ENCODE measurements around the gene ORM1.
"Not testable (repeated sequence)": the region's sequence is repeated elsewhere in the genome, so short reads cannot be mapped to it uniquely, and the experiment has no call there.

The ORM1 gene

DNA sequence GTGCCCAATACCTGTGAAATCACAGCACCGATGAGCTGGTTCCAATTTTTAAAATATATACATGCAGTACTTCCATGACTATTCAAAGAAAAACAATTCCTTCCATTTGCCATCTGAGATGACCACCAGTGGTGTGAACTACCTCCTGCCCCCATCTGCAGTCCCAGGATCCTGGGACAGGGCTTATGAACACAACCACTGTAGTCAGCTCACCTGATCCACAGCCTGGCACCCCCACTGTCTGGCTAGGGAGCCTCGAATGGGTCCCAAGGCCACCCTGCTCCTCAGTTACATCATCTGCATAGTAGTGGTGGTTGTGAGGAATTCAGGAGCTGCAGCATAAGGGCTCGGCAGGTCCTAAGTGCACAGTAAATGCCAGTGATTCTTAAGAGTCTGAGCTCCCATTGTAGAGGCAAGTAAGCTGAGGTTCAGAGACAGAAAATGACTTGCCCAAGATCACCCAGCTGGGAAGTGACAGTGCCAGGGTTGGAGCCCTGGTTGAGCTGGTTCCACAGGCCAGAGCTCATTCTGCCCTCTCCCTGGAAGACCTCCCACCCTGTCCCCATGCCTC, 2.9 kb downstream of the ORM1 start:
- DNase-seq (ENCODE audit: low read depth), result not testable (repeated sequence)

DNA sequence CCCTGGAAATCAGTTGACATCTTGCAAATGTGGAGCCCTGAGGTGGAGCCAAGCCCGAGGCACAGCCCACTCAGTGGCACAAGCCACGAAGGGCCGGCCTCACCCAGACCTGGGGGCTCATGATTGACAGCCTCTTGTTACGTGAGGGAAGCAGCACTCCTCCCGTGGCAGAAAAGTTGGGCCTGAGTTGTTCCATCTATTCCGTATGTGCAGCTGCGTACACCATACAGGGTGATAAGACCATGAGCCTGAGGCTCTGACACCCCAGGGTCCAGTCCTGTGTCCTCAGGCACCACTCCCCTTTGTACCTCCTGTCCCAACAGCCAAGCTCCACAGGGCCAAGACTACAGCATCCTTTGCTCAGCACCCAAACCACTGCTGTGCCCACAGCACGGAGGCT, 4.9 kb downstream of the ORM1 start:
- DNase-seq (ENCODE audit: low read depth), result no peak

DNA sequence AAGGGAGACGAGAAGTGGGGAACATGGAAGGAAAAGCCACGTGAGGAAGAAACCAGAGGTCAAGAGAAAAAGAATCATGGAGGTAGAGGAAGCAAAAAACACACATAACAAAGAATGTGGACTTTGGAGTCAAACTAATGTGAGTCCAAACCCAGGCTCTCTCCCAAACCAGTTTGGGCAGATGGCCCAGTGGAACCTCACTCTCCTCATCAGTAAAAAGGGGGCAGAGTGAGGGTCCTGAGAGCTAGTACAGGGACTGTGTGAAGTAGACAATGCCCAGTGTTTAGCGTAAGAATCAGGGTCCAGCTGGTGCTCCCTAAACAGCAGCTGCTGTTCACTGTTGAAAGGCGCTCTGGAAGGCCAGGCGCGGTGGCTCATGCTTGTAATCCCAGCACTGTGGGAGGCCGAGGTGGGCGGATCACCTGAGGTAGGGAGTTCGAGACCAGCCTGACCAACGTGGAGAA, 5.5 kb downstream of the ORM1 start:
- DNase-seq (ENCODE audit: low read depth), result not testable (repeated sequence)

DNA sequence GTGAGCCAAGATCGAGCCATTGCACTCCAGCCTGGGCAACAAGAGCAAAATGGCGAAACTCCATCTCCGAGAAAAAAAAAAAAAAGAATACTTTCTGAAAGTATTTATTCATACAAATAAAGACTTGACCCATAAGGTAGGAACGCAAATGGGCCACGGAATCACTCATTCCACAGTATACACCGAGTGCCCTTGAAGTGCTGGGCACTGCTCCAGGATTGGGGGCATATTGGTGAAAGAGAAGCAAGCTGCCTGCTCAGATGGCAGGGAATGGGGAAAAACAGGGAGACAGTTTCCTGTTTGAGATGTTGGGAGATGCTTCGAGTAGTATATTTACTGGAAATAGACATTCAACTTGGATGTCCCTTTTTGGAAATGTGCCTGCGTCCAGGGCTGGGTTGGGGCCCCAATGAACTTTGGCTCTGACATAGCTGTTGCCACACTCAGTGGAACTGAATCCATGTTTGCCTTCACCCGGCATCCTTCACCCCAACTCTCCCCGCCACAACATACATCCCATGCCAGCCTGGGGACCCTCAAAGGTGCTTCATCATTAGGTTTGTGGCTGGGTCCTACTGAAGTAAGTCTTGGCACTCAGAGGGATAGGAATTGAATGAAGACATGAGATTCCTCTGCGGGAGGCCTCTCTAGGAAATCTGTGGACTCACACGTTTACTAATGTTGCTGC, 6.2 kb downstream of the ORM1 start:
- DNase-seq (ENCODE audit: low read depth), result not testable (repeated sequence)

DNA sequence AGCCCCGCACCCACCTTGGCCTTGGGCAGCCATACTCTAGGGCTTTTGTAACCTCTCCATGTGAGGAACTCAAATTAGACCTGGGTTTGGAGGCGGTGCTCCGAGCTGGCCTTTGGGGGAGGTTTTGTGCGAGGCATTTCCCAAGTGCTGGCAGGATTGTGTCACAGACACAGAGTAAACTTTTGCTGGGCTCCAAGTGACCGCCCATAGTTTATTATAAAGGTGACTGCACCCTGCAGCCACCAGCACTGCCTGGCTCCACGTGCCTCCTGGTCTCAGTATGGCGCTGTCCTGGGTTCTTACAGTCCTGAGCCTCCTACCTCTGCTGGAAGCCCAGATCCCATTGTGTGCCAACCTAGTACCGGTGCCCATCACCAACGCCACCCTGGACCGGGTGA, 6.7 kb downstream of the ORM1 start, which contains the start of gene ORM2:
Gene ORM2 (plus strand): TSS at position 245 of the 398 bp plus-strand sequence. CDS start 36 bp downstream, at position 281.
- DNase-seq (ENCODE audit: low read depth), result not testable (repeated sequence)

DNA sequence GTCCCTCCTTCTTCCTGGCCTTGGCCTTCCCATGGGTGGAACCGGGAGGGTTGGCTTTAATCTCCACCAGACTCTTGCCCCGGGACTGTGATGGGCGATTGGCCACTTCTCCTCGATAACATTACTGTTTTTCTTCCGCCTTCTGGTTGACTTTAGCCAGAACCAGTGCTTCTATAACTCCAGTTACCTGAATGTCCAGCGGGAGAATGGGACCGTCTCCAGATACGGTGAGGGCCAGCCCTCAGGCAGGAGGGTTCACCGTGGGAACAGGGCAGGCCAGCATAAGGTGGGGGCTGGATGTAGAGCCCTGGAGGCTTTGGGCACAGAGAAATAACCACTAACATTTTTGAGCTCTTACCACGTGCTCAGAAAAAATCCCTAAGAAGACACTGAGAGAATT, 7.7 kb downstream of the ORM1 start:
- DNase-seq (ENCODE audit: low read depth), result no peak

DNA sequence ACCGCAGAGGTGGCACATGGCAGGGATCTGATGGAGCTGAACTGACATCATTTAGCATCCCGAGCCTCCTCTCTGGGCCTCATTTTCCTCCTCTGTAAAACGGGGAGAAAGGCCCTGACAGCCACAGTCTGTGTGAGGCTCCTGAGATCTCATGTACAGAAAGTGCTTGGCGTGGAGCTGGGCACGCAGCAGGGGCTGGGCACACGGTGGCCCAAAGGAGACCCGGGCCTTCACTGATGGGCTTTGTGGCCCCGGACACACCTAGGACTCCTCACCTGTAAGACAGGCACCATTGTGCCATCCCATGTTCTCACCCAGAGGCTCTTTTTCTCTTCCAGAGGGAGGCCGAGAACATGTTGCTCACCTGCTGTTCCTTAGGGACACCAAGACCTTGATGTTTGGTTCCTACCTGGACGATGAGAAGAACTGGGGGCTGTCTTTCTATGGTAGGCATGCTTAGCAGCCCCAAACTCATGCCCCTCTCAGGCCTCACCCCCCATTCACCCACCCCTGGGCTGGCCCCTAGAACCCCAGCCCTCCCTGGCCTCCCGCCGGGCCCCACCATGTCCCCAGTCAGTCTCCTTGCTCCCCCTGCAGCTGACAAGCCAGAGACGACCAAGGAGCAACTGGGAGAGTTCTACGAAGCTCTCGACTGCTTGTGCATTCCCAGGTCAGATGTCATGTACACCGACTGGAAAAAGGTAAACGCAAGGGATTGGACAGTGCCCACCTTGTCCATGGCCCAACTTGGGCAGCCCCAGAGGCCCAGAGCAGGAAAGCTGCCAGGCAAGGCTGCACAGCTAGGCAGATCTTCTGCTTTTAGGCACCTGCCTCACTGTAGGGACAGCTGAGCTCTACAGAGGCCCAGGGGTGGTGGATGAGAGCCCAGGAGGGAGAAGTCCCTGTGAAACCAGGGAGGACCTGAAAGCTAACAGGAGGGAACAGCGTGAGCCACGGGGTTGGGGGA, 8.6 kb downstream of the ORM1 start:
- DNase-seq (ENCODE audit: low read depth), result not testable (repeated sequence)

DNA sequence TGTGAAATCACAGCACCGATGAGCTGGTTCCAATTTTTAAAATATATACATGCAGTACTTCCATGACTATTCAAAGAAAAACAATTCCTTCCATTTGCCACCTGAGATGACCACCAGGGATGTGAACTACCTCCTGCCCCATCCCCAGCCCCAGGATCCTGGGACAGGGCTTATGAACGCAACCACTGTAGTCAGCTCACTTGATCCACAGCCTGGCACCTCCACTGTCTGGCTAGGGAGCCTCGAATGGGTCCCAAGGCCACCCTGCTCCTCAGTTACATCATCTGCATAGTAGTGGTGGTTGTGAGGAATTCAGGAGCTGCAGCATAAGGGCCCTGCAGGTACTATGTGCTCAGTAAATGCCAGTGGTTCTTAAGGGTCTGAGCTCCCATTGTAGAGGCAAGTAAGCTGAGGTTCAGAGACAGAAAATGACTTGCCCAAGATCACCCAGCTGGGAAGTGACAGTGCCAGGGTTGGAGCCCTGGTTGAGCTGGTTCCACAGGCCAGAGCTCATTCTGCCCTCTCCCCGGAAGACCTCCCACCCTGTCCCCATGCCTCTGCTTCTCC, 9.7 kb downstream of the ORM1 start:
- DNase-seq (ENCODE audit: low read depth), result not testable (repeated sequence)

DNA sequence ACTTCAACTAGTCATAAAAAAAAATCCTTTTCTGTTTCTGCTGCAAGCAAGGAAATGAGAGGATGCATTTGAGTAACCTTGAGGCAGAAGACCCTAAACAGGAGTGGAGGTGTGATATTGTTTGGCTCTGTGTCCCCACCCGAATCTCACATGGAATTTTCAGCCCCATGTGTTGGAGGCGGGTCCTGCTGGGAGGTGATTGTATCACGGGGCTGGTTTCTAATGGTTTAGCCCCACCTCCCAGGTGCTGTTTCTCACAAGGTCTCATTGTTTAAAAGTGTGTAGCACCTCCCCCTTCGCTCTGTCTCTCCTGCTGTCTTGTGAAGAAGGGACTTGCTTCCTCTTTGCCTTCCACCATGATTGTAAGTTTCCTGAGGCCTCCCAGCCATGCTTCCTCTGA, 10.8 kb downstream of the ORM1 start:
- not testable (repeated sequence) for DNase-seq (ENCODE audit: low read depth)

DNA sequence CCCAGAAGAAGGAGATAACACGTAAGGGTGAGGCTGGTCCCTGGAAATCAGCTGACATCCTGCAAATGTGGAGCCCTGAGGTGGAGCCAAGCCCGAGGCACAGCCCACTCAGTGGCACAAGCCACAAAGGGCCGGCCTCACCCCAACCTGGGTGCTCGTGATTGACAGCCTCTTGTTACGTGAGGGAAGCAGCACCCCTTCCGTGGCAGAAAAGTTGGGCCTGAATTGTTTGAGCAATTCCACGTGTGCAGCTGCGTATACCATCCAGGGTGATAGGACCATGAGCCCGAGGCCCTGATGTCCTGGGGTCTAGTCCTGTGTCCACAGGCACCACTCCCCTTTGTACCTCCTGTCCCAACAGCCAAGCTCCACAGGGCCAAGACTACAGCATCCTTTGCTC, 11.6 kb downstream of the ORM1 start:
- DNase-seq (ENCODE audit: low read depth), result no peak

DNA sequence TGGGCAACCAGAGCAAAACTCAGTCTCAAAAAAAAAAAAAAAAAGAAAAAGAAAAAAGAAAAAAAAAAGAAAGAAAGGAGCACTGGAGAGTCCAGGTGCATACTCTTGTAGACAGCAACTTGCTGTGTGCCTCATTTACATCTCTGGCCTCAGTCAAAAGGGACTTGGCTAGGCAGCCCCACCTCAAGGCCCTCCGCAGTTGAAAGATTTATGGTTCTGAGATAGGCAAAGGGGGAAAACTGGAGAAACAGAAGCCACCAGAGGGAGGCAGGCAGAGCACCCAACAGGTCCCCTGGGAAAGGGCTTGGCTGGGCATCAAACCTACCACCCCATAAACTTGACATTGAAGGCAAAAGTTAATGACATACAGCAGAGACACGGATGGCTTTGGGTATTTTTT, 12.8 kb downstream of the ORM1 start:
- DNase-seq (ENCODE audit: low read depth), result no peak

DNA sequence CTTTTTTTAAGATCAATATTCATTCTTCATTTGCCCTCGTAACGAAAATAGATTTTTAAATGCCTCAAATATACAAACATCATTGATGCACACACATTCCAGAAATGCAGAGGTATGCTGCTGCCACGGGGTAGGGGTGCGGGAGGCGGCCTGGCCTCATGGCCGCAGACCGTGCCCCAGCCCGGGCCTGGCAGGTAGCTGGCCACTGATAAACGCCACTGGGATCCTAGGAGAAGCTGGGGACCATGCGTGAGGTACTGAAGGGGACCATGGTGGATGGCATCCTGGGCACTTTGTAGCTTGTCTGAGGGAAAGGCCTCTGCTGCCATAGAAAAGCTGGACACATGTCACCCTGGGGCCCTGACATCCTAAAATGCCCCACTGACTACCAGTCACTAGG, 13.3 kb downstream of the ORM1 start:
- DNase-seq (ENCODE audit: low read depth), result no peak

DNA sequence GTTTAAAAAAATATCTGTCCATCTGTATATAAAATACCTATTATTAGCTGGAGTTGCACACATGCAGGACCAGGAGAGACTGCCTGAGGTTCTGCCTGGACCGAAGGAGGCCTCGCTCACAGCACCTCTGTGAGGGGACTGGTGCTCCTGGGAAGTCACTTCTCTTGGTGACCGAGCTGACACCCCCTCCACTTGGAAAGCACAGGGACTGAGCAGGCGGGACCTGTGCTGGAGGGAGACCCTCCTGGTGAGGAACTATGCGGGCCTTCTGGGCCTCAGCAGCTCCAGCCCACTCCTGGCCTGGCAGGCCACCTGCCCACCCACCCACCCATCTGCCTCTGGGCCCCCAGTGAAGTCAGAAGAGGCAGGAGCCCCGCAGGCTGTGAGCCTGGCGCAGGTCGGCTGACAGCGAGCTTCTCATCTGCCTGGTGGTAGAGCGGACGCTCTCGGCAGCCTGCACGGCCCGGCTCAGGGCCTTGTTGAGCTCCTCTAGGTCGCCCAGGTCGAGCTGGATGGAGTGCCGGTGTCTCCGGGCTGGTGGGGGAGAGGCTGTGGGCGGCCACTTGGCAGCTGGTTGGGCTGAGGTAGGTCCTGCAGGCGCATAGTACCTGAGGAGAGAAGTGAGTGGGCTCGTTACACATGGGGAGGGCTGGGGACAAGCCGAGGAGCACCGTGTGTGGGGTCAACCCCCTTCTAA, 13.9 kb downstream of the ORM1 start:
- DNase-seq (ENCODE audit: low read depth), result no peak

DNA sequence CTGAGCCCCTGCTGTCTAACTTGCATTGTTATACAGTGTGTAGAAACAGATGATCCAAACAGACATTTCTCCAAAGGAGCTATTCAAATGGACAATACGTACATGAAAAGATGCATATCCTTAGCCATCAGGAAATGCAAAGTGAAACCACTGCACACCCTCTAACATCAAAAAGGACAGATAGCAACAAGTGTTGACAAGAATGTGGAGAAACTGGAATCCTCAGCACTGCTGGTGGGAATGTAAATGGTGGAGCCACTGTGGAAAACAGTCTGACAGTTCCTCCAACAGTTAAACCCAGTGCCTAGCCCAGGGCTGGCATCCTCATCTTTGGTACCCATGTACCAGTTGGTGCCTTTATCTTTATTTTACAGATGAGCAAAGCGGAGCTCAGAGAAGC, 15.3 kb downstream of the ORM1 start:
- DNase-seq (ENCODE audit: low read depth), result no peak

DNA sequence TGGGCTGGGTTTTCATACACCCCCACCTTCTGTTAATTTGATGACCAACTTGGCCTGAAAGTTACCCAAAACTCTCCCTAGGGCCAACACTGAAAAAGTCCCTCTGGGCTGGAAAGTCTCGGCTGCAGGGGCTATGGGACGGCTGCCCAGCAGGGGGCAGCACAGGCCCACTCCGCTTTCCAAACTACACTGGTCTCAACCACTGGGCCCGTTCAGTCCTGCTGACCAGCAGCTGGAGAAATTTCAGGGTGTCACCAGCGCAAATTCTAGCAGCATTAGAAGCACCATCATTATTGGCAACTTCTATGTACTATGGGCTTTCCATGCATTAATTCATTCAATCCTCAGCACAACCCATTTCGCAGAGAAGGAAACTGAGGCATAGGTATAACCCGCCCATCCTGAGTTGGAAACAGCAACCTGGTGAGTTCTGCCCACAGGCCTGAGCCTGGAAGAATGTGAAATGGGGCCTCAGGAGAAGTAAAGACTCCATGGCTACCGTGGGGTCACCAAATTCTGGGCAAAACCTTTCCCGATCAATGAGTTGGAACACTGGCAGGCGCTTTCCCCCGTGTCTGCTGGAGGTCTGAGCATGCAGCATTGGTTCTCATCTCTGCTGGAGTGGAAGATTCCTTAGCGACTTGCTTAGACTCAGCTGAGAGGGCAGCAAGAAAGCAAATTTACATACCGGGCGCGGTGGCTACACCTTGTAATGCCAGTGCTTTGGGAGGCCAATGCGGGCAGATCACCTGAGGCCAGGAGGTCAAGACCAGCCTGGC, 16.4 kb downstream of the ORM1 start:
- peak; percentile 18 for DNase-seq (ENCODE audit: low read depth)

DNA sequence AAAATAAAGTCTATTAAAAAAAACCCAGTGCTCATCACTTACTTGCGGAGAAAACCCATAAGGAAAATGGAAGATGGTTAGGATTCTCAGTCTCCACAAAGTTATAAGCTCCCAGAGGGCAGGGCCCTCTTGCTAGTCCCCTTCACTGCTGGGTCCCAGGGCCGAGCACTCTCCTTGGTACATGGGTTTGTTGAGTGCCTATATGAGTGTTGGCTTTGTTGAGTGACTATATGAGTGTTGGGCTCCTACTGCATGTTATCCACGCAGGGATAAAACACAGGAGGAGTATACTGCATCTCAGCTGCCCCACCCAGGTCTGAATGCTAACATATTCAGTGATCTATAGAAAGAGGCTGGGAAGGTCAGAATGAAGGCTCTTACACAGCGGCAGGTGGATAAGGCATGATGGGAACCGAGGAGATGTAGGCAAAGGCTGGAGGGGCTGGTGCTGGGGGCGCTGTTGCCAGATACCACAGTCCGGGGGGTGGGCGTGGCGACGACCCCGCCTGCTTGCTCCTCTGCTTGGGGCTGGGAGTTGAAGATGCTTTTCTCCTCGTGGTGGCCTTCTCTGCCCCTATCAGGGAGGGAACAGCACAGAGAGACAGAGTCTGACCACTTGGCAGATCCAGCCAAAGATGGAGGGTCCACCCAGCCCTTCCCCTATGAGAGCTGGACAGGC, 18.4 kb downstream of the ORM1 start:
- DNase-seq (ENCODE audit: low read depth), result no peak

DNA sequence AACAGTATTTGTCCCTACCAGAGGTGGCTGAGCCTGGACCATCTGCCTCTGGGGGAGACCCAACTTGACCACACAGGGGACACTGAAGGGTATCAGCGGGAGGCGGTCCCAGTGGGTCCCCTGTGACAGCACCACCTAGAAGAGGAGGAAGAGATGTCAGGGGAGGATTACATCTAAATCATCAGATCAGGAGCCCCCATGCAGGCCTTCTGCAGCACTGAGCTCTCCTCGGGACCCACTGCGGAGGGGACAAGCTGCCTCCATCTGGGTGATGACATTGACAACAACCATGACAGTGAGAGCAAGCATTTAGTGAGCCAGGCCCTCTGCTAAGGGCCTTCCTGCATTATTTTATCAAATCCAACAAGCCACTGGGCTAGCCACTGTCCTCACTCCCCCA, 19.1 kb downstream of the ORM1 start:
- no peak for DNase-seq (ENCODE audit: low read depth)

DNA sequence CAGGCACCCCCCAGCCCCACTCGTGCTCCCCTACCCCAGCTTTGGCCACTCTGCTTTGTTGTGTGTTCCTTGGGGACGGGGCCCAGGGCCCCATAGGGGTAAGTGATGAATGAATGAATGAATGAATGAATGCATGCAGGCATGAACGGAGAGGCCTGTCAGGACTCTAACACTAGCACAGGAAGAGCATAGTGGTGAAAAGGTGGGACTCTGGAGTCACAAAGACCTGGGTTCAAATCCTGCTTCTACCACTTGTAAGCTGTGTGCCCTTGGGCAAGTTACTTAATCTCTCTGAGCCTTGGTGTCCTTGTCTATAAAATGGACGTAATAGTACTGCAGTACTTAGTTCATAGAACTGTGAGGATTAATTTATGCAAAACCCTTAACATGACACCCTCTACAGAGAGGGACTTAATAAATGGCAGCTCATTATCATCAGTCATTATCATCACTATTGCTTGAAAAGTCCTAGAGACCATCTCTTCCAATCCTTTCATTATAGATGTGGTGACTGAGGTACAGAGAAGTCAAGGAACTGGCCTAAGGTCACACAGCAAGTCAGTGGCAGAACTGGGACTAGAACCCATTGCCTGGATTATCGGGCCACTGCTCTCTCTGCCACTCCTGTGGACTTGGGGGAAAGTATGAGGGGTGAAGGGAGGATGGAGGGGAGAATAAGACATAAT, 20.0 kb downstream of the ORM1 start:
- no peak for DNase-seq (ENCODE audit: low read depth)

DNA sequence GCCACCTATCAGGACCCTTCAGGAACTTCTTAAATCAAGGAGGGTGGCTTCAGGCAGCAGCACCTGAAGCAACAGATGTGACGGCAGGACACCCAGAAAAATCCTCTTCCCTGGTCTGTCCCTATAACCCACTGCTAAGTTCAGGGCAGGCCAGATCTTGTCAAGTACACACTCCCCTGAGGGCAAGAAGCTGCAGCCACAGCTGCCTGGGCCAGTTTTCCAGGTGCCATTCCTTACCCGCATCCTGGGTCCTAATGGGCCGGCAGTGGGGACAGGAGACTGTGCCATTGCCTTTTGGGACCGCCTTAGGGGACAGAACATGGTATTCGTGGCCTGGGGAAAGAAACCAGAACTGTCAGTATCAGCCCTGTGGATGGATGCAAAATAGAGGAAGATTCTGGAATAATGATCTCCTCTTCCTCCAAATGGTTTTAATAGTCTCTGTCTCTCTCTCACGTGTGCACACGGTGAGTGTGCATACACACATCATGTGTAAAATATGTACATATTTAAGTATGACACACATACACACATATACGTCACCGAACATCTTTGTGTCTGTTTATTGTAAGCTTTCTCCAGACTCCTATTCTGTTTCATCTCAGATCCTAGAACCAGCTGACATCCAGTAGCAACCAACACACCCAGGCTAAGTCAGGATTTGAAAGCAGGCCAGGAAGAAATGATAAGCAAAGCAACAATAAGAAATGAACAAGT, 20.7 kb downstream of the ORM1 start:
- DNase-seq (ENCODE audit: low read depth), result no peak

All from T follicular helper cell (primary cell).